Measurements from ENCODE around the gene CTDNEP1.
A peak's percentile ranks its signal among the peaks of the same experiment; 100 is the strongest.

The CTDNEP1 gene

DNA sequence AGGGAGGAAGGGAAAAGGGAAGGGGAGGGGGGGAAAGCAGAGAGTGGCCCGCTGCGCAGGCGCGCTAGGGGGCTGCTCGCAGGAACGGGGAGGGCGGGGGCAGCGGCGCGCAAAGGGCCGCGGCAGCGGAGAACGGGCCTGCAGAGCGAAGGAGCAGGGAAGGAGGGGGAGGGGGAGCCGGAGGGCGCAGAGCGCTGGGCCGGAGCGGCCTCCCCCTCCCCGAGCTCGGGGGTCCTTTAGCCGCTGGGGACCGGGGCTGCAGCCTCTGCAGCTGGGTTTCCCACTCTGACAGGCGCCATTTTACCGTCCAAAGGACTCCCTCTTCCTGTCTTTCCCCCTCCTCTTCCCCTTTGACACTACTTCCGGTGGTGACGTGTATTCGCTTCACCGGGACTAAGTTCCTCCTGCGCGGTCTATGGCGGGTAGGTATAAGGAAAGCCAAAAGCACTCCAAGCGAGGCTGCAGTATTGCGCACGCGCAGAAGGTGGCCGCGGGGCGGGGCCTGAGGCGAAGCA, at the start of gene CTDNEP1:
Gene CTDNEP1 (minus strand): TSS at position 74 of the 515 bp plus-strand sequence. CDS start 438 bp downstream, outside the sequence.
- DNase-seq = peak; percentile 99 to 100 (median 100)

- DNase-seq = peak; percentile 89 to 95 (median 94)
These were observed 44.8 kb upstream of the CTDNEP1 start for GRCh38 chr17:7296189-7296861.

- no peak for DNase-seq
These were observed 44.0 kb upstream of the CTDNEP1 start for GRCh38 chr17:7295230-7296180.

DNA sequence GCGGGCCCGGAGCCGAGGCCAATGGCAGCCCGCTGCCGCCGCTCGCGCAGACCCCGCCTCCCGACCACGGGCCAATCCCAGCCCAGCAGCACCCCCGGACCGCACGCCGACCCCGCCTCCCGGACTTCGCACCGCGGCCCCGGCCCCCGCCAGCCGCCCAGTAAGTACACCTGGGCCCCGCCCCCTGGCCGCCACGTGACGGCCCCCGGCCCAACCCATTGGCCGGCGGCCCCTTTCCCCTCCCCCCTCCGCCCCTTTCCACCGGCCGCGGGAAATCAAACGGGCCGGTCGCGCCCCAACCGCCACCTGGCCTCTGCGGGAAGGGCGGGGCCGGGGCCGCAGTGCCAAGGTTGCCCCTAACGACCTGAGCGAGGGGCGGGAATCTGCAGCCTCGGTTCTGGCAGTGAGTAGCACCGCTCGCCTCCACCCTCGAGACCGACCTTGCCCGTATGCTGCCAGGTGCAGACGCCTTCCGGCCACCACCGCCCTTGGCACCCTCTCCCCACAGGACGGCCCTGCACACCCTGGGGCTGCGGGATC, 43.1 kb upstream of the CTDNEP1 start, which contains the start of gene YBX2:
Gene YBX2 (minus strand): TSS at position 26 of the 540 bp plus-strand sequence. CDS start 139 bp downstream, outside the sequence.
- DNase-seq = peak; percentile 26 to 72 (median 49)

GRCh38 chr17:7293816-7294613, 42.5 kb upstream of the CTDNEP1 start:
- no peak for DNase-seq

GRCh38 chr17:7293159-7293558, 41.6 kb upstream of the CTDNEP1 start:
- no peak for DNase-seq

GRCh38 chr17:7292729-7293128, 41.2 kb upstream of the CTDNEP1 start:
- no peak for DNase-seq

- no peak for DNase-seq
These were observed 40.7 kb upstream of the CTDNEP1 start for GRCh38 chr17:7292194-7292593.

DNA sequence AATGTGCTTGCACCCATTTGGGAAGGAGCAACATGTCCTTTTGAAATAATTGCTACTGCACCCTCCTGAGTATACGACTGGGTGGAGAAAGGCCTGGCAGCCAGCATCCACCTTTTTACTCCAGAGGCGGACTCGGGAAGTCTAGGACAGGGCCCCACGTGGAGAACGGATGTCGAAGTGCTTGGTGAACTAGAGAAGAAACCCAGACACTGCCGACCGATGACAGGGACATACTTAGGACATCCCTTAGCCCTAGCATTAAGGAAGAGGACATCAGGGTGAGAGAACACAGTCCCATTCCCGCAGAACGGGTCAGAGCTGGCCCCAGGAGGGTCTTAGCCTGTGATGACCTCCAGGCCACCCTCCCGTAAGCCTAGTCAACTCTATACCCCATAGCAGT, 39.2 kb upstream of the CTDNEP1 start:
- no peak for DNase-seq

DNA sequence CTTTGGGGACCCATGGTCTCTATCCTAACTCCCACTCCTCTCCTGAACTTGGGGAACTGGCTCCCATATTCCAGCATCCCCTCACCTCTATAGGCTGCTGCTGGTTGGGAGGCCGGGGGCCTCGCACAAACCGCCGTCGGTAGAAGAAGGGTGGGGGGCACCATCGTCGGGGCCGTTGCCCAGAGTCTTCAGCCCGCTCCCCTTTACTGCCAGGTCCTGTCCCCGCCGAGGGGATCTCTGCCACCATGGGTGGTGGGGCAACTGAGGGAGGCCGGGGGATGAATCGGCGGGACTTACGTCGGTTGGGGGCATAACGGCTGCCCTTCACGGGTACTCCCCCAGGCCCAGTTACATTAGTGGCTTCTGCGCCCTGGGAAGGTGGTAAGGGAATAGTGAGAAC, 38.6 kb upstream of the CTDNEP1 start:
- DNase-seq = no peak

GRCh38 chr17:7289256-7290032, 37.9 kb upstream of the CTDNEP1 start:
- DNase-seq = no peak

- DNase-seq = no peak
These were observed 34.1 kb upstream of the CTDNEP1 start for GRCh38 chr17:7285679-7286078.

DNA sequence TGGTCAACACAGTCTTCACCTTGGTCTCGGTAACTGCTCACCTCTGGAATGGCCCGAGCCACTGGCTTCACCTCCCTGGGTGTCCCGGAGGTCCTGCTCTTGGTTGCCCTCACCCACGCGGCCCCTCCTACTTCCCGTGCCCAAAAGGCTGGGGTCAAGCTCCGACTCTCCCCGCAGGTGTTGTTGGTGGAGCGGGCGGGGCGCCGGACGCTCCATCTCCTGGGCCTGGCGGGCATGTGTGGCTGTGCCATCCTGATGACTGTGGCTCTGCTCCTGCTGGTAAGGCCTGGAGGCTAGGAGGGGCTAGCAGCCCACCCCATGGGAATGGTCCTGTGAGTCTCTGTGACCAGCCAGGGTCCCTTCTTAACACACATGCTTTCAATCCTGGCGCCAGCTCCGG, 33.4 kb upstream of the CTDNEP1 start:
- no peak for DNase-seq

- peak; percentile 43 to 52 (median 48) for DNase-seq
These were observed 32.1 kb upstream of the CTDNEP1 start for GRCh38 chr17:7283471-7284216.

DNA sequence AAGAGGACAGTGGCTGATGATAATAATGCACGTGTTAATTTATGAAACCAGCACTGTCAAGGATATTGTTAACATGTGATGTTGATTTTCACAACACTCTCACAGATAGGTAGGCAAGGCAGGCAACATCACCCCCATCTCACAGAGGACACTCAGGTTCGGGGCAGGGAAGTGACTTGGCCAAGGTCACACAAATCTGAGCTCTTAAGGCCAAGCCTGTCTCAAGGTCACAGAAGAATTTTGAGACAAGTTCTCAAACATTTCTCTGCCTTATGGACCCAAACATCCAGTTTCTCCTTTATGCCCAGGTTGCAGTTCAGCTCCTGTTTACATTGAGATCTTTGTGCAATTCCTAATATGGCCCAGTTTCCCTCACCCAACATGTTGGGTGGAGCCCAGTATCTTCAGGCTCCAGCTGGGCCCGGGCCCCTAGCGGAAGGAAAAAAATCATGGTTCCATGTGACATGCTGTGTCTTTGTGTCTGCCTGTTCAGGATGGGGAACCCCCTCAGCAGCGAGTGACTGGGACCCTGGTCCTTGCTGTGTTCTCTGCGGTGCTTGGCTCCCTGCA, 31.3 kb upstream of the CTDNEP1 start:
- peak in 2 of 3 donors; percentile 44 to 46 for DNase-seq

DNA sequence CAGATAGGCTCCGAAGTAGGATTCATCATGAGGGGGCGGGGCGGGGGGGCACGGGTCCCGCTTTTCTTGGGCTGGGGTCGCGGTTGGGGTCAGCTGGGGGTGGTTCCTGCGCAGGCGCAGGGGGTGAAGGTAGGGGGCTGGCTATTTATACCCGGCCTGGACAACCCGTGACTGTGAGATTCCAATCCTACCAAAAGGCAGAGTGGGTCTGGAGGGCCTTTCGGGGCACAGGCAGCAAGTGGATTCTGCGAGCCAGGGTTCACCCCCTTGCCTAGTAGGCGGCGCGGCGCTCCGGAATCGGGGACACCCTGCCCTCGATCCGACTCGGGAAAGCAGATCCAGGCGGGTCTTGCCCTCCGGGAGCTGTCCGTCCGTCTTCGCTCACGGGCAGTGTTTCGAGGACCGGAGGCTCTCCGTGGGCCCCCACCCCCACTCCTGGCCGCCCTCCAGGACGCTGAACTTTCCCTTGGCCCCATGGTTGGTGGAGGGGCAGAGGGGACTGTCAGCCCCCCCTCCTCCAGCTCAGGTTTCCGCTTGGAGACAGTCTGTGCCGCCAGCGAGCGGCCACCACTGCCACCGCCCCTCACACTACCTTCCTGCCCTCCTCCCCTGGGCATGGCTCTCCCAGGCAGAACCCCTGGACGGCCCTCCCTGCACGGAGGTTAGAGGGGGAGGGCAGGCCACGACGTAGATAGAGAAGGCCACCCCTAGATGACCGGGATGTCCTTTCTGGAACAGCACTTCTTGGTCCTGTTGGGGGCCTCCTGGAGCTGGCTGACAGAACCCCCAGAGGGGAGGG, 30.6 kb upstream of the CTDNEP1 start:
- no peak for DNase-seq

DNA sequence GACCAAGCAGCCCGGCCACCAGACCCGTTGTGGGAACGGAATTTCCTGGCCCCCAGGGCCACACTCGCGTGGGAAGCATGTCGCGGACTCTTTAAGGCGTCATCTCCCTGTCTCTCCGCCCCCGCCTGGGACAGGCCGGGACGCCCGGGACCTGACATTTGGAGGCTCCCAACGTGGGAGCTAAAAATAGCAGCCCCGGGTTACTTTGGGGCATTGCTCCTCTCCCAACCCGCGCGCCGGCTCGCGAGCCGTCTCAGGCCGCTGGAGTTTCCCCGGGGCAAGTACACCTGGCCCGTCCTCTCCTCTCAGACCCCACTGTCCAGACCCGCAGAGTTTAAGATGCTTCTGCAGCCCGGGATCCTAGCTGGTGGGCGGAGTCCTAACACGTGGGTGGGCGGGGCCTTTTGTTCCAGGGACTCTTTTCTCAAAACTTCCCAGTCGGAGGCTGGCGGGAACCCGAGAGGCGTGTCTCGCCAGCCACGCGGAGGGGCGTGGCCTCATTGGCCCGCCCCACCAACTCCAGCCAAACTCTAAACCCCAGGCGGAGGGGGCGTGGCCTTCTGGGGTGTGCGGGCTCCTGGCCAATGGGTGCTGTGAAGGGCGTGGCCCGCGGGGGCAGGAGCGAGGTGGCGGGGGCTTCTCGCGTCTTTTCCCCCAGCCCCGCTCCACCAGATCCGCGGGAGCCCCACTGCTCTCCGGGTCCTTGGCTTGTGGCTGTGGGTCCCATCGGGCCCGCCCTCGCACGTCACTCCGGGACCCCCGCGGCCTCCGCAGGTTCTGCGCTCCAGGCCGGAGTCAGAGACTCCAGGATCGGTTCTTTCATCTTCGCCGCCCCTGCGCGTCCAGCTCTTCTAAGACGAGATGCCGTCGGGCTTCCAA, 29.8 kb upstream of the CTDNEP1 start, which contains the start of gene SLC2A4:
Gene SLC2A4 (plus strand): TSS at position 645 of the 879 bp plus-strand sequence. CDS start 217 bp downstream, at position 862.
- peak; percentile 98 to 100 (median 99) for DNase-seq

DNA sequence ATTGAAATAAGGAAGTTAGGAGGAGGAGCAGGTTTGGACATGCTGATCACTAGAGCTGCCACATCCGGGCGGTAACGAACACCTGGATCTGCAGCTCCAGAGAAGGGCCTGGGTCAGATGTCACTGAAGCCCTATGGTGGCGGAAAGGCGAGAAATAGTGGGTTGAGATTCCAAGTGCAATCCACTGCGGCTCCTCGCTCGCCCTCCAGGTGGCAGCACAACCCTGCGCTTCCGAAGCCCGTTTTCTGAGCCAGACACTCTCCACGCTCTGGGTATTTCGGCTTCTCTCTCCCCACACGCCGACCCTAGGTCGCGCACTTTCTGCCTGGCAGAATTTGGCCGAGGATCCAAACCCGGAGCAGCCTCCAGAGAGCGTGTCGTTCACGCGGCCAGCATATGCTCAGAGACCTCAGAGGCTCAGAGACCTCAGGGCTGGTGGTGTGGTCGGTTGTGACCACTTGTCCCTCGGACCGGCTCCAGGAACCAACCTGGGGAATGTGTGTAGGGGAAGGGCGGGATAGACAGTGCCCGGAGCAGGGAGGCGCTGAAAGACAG, 29.1 kb upstream of the CTDNEP1 start:
- DNase-seq = peak; percentile 87 to 89 (median 88)

Data from suppressor macrophage treated with lipopolysaccharide for 1 hour (primary cell).